GM20000 (cell line): ENCODE data around the gene DSCAML1.

Experiments used
- DNase-seq: peaks from one replicate; pipeline ENCODE4 v3.0.0; 2012; ENCODE audit warnings: low spot score
- TF ChIP-seq, protein P1 (sequence below): IDR thresholded peaks from 2 replicates; pipeline ENCODE4 v1.5.1; 2012; ENCODE audit warnings: mild to moderate bottlenecking, control low read depth; ENCODE audit errors: extremely low read depth, missing control alignments

The DSCAML1 gene

DNA sequence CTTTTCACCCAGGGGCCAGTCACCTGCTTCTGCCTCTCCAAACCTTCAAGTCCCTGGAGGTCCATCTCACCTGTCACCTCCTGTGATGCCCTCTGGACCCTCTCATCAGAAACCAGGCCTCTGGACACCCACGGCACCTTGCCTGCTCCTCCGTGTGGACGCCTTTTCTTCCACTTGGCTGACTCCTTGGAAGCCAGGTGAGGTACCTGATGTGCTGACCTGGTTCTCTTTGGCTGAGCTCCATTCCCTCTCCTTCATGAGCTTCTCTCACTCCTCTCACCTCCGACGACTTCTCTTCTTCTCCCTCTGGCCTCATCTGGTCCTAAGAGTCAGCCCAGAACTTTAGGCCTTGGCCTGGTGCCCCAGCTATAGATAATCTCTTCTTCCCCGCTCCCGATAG, 370.1 kb downstream of the DSCAML1 start:
- TF ChIP-seq, protein P1, sequence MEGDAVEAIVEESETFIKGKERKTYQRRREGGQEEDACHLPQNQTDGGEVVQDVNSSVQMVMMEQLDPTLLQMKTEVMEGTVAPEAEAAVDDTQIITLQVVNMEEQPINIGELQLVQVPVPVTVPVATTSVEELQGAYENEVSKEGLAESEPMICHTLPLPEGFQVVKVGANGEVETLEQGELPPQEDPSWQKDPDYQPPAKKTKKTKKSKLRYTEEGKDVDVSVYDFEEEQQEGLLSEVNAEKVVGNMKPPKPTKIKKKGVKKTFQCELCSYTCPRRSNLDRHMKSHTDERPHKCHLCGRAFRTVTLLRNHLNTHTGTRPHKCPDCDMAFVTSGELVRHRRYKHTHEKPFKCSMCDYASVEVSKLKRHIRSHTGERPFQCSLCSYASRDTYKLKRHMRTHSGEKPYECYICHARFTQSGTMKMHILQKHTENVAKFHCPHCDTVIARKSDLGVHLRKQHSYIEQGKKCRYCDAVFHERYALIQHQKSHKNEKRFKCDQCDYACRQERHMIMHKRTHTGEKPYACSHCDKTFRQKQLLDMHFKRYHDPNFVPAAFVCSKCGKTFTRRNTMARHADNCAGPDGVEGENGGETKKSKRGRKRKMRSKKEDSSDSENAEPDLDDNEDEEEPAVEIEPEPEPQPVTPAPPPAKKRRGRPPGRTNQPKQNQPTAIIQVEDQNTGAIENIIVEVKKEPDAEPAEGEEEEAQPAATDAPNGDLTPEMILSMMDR, result no peak
- DNase-seq, result no peak

DNA sequence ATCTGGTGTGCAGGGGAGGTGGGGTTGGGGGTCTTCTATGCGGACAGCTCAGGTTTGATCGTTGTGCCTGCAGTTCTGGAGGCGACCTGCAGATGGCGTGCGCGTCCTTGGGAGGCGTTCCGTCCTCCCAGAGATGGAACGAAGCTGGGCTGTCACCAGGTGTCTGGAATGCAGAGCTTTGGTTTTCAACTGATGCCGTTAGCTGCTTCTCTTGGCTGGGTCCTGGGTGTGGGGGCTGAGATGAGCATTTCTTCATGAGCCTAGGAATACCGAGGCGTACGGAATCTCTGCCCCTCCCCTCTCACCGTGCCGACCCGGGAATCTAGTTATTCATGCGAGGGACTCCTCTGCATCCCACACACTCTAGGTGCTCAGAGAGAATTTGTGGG, 370.7 kb downstream of the DSCAML1 start:
- DNase-seq, result peak; percentile 91
- TF ChIP-seq, protein P1, result peak; percentile 97

DNA sequence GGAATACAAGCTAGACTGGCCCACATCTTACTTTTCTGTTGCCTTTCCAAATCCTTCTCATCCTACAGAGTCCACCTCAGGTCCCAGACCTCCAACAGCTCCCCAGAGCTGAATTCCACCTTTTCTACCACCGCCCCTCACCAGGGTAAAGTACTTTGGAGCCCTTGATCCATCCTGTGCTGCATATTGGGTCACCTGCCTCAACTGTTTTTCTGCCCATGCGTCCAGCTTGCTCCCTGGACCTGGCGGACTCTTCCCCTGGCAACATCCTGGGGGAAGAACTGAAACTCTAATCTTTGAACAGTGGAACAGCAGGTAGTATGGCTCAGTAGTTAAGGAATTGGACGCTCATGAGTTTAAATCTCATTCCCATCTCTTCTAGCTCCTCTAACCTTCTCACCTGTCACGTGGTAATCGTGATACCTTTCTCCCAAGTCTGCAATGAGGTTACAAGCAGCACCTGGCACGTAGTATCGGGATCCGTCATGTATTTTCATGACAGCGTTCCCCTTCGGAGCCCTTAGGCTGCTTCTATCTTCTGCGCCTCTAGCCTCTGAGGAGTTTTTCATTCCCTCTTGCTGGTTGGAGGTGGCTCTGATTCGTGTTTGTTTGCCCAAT, 371.2 kb downstream of the DSCAML1 start:
- TF ChIP-seq, protein P1, result no peak
- DNase-seq, result no peak

DNA sequence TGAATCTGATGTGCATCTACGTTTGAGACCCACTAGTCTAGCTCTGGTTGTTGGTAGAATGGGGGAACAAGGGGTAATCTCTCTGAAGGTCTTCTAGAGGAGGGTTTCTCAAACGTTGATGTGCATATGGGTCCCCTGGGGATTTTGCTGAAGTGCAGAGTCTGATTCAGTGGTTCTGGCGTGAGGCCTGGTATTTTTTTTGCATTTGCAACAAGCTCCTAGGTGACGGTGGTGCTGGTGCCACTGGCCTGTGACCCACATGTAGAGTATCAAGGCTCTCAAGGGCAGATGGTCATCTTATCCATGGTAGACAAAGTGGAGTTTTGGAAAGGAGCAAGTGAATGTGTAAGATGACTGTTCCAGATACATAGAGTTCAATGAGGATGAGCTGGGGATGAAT, 372.2 kb downstream of the DSCAML1 start:
- DNase-seq, result no peak
- TF ChIP-seq, protein P1, result no peak

- no peak for DNase-seq
- TF ChIP-seq, protein P1, result no peak
Observed at GRCh38 chr11:117423046-117423575, 373.9 kb downstream of the DSCAML1 start.

GRCh38 chr11:117421476-117421875, 375.5 kb downstream of the DSCAML1 start:
- DNase-seq, result no peak
- TF ChIP-seq, protein P1, result no peak

- DNase-seq, result no peak
- TF ChIP-seq, protein P1, result no peak
Observed at GRCh38 chr11:117421041-117421440, 376.0 kb downstream of the DSCAML1 start.
